Measurements from ENCODE around the gene RFC4.
"Not testable (repeated sequence)": the region's sequence is repeated elsewhere in the genome, so short reads cannot be mapped to it uniquely, and the experiment has no call there.

Gene RFC4

GRCh38 chr3:186824430-186825139 is 18.3 kb upstream of the RFC4 start:
- no peak for DNase-seq

- DNase-seq: no peak
These were observed 17.1 kb upstream of the RFC4 start for GRCh38 chr3:186823386-186823785.

DNA sequence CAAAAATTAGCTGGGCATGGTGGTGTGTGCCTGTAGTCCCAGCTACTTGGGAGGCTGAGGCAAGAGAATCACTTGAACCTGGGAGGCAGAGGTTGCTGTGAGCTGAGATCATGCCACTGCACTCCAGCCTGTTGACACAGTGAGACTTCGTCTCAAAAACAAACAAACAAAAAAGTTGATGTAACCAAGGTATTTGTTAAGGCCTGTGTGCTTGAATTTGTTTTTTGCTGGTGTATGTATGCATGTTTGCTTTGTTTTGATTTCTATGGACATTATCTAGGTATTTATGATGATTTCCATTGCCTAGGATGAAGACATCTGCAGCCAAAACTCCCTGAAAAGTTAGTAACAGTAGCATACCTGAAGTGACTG is 16.1 kb upstream of the RFC4 start:
- not testable (repeated sequence) for DNase-seq

GRCh38 chr3:186821429-186822387 is 15.4 kb upstream of the RFC4 start:
- DNase-seq: no peak

DNA sequence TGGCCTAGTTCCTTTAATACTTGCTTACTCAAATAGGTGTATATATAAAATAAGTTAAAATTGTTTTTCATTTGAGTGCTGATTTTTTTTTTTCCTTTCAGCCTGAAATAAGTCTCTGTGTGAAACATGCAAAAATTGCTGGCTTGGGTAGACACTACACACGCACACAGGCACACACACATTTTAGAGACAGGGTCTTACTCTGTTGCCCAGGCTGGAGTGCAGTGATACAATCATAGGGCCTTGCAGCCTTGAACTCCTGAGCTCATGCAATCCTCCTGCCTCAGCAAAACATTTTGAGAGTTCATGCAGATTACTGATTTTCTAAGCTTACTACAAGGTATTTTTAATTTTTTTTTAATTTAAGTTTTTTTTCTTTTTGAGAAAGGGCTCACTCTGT is 12.7 kb upstream of the RFC4 start:
- no peak for DNase-seq

DNA sequence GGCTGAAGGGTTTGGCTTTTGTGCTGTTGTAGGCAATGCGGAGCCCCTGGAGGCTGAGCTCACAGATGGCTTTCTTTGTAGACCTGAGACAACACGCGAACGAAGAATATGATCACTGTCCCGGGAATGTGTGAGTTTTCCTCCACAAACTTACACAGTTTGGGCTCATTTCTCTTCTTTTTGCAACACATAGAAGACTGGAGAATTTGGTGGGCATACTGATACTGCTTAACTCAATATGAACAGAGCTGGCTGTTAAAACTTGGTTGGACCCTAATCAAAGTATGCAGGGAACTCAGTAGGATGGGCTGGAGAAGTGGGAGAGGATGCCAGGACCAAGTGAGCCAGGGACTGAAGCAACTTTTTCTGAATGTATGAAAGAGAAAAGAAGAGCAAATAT is 12.2 kb upstream of the RFC4 start:
- no peak for DNase-seq

DNA sequence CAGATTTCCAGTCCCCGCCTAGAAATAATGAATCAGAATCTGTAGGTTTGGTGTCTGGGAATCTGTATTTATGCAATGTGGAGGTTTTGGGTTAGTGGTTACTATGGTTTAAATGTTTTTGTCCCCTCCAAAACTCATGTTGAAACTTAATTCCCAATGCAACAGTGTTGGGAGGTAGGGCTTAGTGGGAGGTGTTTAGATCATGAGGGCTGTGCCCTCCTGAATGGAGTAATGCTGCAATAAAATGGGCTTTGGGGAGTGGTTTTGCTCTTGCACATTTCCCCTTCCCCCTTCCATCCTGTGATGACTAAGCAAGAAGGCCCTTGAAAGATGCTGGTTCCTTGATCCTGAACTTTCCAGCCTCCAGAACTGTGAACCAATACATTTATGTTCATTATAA is 9.2 kb upstream of the RFC4 start:
- no peak for DNase-seq

GRCh38 chr3:186814100-186814499 is 7.8 kb upstream of the RFC4 start:
- no peak for DNase-seq

- DNase-seq: not testable (repeated sequence)
These were observed 5.0 kb upstream of the RFC4 start for GRCh38 chr3:186811313-186811712.

- DNase-seq: no peak
These were observed 4.2 kb upstream of the RFC4 start for GRCh38 chr3:186810336-186810996.

GRCh38 chr3:186807231-186807630 is 949 bp upstream of the RFC4 start:
- no peak for DNase-seq

DNA sequence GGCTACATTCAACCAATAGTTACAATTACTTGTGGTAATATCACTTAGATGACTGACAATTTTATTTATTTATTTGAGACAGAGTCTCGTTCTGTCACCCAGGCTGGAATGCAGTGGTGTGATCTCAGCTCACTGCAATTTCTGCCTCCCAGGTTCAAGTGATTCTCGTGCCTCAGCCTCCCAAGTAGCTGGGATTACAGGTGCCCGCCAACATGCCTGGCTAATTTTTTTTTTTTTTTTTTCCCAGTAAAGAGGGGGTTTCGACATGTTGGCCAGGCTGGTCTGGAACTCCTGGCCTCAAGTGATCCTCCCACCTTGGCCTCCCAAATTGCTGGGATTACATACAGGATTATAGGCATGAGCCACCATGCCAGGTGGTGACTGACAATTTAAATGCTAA is 2.8 kb downstream of the RFC4 start:
- not testable (repeated sequence) for DNase-seq

GRCh38 chr3:186802701-186803100 is 3.6 kb downstream of the RFC4 start:
- DNase-seq: no peak

- DNase-seq: no peak
These were observed 6.0 kb downstream of the RFC4 start for GRCh38 chr3:186800285-186800684.

- no peak for DNase-seq
These were observed 7.9 kb downstream of the RFC4 start for GRCh38 chr3:186798239-186798874.

DNA sequence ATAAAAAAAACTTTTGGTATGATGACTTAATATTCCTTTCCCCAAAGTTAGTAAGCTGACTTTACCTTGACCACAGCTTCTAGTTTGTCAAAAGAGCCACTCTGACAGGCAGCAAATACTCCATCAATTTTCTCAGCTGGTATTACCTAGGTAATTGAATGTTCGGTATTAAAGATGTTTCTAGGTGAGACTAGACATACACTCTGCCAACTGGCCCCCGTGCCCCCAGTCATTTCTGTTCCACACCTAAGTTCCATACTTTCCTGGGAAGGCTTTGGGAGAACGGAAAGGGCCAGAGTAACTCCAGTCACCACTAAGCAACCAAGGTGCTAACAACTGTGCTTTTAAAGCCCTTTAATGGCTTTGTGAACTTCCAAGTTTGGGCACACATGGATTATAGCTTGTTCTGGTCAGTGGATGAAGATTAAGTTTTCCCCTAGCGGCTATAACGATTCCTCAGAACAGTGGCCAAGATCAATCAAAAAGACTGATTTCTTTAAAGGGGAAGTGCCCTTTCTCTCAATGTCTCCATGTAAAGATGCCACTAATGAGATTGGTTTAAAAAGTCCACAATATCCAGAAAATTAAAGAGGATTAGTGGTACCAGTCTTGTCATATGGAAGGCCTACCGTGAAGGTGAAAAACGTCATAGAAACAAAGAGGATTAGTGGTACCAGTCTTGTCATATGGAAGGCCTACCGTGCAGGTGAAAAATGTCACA is 15.9 kb downstream of the RFC4 start:
- DNase-seq: no peak

GRCh38 chr3:186789554-186790260 is 16.6 kb downstream of the RFC4 start:
- no peak for DNase-seq

DNA sequence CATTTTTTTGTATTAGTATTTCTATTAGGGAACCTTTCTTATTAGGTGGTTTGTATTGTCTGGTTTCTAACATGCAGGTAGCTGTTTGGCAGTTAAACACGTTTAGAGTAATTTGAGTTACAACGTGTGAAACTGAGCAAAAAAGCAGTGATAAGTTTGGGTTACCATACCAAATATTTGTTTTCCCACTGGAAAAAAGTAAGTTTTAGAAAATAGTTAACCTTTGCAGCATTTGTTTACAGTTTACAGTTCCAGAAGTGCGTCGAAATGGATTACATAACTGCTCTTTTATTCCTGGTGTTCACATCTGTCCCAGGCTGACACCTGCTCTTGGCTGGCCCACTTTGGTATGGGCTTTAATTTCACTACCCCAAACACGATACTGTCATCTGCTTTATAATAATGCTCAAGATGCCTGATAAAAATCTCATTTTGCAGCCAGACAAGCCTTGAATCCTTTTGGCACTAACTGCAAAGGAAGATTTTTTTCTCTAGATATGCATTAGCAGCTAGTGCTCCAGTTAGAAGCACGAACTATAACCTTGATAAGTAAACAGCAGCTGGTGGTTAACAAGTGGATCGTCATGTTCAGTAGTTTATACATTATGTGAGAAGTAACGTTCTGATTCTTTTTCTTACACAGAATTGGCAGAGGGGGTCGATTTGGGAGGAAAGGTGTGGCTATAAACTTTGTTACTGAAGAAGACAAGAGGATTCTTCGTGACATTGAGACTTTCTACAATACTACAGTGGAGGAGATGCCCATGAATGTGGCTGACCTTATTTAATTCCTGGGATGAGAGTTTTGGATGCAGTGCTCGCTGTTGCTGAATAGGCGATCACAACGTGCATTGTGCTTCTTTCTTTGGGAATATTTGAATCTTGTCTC is 17.6 kb downstream of the RFC4 start:
- no peak for DNase-seq

- no peak for DNase-seq
These were observed 18.4 kb downstream of the RFC4 start for GRCh38 chr3:186787642-186788481.

DNA sequence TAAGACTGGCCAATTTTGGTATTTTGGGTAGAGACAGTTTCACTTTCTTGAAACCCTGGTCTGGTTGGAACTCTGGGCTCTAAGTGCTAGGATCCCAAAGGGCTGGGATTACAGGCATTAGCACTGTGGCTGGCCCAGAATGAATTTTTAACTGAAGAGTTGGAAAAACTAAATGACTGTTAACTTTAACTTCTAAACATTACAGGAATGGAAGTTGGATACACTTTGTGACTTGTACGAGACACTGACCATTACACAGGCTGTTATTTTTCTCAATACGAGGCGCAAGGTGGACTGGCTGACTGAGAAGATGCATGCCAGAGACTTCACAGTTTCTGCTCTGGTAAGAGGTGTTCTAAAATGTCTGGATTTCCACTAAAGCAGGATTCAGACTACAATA is 19.4 kb downstream of the RFC4 start:
- DNase-seq: no peak
